GM12864 (cell line): ENCODE data around the gene GMPR.

Source experiments
- DNase-seq: peaks from one replicate; pipeline ENCODE4 v3.0.0-alpha.2; 2011; ENCODE audit warnings: low read depth
- H3K4me3 ChIP-seq: 2 replicates; pipeline ENCODE4 v1.5.1; 2011; ENCODE audit warnings: mild to moderate bottlenecking, low read depth, low read length, control low read depth
- TF ChIP-seq, protein P1 (sequence below): IDR thresholded peaks from 2 replicates; pipeline ENCODE4 v1.5.1; 2011; ENCODE audit warnings: low read depth, mild to moderate bottlenecking, moderate library complexity, low read length, control low read depth, inconsistent platforms; ENCODE audit errors: missing control alignments

GMPR gene

DNA sequence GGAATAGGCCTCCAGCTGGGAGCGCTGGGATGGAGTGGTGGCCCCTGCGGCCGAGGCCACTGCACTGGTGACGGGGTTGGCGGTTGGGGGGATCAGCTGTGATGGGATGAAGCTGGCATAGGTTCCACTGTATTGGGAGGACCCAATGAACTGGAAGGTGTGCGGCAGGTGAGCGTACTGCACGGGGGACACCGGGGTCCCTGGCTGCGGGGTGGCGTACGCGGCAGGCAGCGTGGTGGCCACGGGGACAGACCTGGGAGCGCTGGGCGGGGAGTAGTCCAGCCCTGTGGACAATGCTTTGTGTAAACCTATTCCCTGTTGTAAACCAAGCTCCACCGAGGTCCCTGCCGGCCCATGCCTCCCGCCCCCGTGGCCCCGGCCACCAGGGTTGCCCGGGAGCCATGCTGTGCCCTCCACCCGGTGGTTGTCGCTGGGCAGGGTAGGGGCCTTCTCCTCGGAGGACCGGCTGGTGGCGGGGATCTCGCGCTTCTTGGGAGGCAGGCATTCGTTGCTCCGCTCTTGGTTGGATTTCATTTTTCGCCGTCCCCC, 89.5 kb downstream of the GMPR start:
- DNase-seq = no peak
- H3K4me3 ChIP-seq = no peak overlapping the region
- TF ChIP-seq, protein P1, sequence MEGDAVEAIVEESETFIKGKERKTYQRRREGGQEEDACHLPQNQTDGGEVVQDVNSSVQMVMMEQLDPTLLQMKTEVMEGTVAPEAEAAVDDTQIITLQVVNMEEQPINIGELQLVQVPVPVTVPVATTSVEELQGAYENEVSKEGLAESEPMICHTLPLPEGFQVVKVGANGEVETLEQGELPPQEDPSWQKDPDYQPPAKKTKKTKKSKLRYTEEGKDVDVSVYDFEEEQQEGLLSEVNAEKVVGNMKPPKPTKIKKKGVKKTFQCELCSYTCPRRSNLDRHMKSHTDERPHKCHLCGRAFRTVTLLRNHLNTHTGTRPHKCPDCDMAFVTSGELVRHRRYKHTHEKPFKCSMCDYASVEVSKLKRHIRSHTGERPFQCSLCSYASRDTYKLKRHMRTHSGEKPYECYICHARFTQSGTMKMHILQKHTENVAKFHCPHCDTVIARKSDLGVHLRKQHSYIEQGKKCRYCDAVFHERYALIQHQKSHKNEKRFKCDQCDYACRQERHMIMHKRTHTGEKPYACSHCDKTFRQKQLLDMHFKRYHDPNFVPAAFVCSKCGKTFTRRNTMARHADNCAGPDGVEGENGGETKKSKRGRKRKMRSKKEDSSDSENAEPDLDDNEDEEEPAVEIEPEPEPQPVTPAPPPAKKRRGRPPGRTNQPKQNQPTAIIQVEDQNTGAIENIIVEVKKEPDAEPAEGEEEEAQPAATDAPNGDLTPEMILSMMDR = no peak

DNA sequence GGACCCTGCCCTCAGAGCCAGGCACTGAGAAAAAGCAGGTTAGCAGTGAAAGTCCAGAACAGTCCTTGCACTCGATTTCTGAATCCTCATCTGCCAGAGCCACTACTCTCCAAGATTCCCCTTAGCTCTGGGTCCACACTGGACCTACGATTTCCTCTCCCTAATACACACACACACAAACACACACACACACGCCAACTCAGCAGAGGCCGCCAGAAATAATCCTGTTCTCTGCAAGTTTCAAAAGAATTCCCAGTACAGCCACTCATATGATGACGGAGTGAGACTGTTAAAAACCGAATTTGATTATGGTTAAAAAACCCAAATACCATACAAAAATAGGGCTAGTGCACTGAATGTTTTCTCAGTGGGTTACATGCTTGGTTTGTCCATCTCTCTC, 90.8 kb downstream of the GMPR start:
- TF ChIP-seq, protein P1 = no peak
- no peak for DNase-seq
- no peak overlapping the region for H3K4me3 ChIP-seq

DNA sequence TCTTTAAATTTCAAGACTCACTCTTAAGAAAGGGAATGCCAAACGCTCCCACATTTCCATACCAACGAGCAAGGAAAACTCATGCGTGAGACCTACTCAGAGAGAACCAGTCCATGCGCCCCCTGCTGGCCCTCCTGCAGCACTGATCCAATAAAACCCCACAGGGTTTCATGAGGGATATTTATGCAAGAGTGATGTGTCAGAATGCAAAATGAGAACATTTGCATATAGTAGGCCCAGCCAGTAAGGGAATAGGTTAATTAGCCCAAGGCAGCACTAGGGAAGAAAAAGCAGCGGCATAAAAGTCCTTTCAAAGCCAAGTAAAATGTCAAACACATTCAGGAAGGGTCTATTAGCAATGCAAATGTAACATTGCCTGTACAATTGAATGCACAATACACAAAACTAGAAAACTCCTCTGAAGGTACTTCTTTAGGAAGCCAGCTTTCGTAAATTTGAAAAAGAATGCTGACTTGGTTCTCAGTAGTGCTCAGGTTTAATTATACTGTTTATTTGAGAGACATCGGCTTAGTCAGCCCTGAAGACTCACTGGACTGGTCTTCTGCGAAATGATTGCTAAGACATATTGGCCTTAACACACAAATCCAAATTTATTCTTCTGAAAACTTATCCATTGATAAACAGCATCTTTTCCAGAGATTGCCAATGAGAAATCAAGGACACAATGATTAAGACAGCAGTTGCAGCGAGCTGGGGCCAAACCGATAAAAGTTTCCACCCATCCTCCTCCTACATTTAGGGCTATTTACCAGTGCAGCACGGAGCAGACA, 93.2 kb downstream of the GMPR start:
- TF ChIP-seq, protein P1 = peak; percentile 92
- DNase-seq = peak; percentile 34
- no peak overlapping the region; the same call in 1 of the 2 replicates for H3K4me3 ChIP-seq

DNA sequence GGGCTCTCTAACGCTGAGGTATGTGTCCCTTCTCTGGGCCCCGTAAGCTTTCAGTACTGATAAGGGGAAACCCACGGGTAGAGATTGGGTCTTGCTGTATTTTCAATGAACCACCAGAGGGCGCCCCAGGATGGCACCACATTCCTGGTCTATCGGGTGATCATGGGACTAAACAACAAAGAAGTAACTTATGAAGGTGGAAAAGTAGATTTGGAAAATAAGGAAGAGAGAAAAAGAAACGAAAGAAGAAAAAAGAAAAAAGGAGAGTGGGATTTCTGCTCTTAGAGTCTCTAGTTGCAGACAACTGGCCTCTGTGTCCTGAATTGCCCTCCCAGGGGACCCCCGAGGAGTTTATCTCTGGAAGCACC, 93.8 kb downstream of the GMPR start:
- no peak overlapping the region for H3K4me3 ChIP-seq
- peak; percentile 73 for DNase-seq
- TF ChIP-seq, protein P1 = peak; percentile 80

DNA sequence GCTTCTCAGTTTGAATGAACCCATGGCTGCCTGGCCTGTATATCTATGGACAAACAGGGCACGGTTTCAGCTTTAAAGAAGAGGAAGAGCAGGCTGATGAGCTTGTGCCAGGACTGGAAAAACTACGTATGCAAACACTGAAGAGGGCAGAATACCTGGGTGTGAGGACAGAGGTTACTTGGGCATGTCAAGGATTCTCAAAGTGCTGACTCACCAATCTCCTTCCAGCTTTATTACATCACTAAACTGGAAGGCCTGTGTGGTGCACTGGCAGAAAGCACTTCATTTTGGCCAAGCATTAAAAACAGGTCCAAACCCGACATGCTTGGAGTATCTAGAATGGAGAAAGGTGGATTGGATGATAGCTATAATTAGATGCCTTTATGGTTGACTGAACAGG, 95.2 kb downstream of the GMPR start:
- no peak overlapping the region for H3K4me3 ChIP-seq
- TF ChIP-seq, protein P1 = no peak
- DNase-seq = no peak

DNA sequence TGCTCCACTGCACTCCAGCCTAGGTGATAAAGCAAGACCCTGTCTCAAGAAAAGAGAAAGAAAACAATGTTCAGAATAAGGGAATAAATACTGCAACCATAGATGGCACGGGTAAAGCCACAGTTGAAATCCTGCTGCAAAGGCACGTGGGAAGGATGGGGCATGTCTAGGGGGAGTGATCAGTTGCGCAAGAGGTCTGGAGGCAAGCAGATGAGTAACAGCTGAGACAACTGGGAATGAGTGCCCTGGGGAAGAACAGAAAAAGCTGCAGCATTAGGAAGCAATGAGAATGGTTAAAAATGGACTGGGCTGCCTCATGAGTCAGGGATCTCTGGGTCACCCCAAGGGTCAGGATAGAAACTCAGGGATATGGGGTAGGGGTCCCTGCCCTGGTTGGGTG, 96.3 kb downstream of the GMPR start:
- no peak for DNase-seq
- TF ChIP-seq, protein P1 = no peak
- H3K4me3 ChIP-seq = no peak overlapping the region

DNA sequence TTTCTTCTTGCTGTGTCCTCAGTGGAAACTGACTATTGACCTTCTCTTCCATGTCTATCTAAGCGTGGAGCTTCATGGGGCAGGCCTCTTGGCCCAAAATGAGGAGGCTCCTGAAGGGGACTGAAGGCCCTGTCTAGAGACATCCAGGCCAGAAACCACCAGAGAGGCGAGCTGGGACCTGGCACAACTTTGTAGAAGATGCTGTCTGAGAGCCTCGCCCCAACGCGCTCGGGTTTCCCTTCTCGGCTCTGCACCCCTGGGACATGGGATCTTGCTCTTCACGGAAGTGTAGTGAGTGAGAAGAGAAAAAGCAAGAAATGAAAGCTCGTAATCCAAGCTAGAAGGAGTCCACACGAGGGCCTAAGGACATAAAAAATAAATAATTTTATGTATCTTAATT, 96.8 kb downstream of the GMPR start:
- TF ChIP-seq, protein P1 = no peak
- H3K4me3 ChIP-seq = no peak overlapping the region
- DNase-seq = no peak
